HuH-7.5 (cell line): Measurements from ENCODE around the gene LARGE1.

ENCODE experiments used
- DNase-seq: peaks from one replicate; pipeline ENCODE4 v3.0.0; 2011; ENCODE audit warnings: low spot score

The LARGE1 gene

GRCh38 chr22:33913188-33913587, 7.1 kb downstream of the LARGE1 start:
- DNase-seq: no peak

GRCh38 chr22:33909911-33910310, 10.4 kb downstream of the LARGE1 start:
- no peak for DNase-seq

- no peak for DNase-seq
These were observed 11.2 kb downstream of the LARGE1 start for GRCh38 chr22:33909075-33909458.

- no peak for DNase-seq
These were observed 11.9 kb downstream of the LARGE1 start for GRCh38 chr22:33908171-33909074.

- no peak for DNase-seq
These were observed 13.3 kb downstream of the LARGE1 start for GRCh38 chr22:33906954-33907353.

GRCh38 chr22:33906475-33906874, 13.8 kb downstream of the LARGE1 start:
- no peak for DNase-seq

GRCh38 chr22:33903012-33903411, 17.3 kb downstream of the LARGE1 start:
- no peak for DNase-seq

GRCh38 chr22:33902073-33902472, 18.2 kb downstream of the LARGE1 start:
- DNase-seq: no peak

- DNase-seq: no peak
These were observed 22.2 kb downstream of the LARGE1 start for GRCh38 chr22:33898121-33898520.

- DNase-seq: no peak
These were observed 22.8 kb downstream of the LARGE1 start for GRCh38 chr22:33897448-33897835.

GRCh38 chr22:33896575-33897447, 23.5 kb downstream of the LARGE1 start:
- no peak for DNase-seq

- no peak for DNase-seq
These were observed 24.1 kb downstream of the LARGE1 start for GRCh38 chr22:33896154-33896553.

- DNase-seq: no peak
These were observed 24.8 kb downstream of the LARGE1 start for GRCh38 chr22:33895444-33895843.

- no peak for DNase-seq
These were observed 25.8 kb downstream of the LARGE1 start for GRCh38 chr22:33894515-33894914.

GRCh38 chr22:33894036-33894435, 26.2 kb downstream of the LARGE1 start:
- DNase-seq: no peak

GRCh38 chr22:33893512-33893911, 26.8 kb downstream of the LARGE1 start:
- DNase-seq: no peak

GRCh38 chr22:33891992-33892391, 28.3 kb downstream of the LARGE1 start:
- no peak for DNase-seq

GRCh38 chr22:33891455-33891854, 28.8 kb downstream of the LARGE1 start:
- no peak for DNase-seq

GRCh38 chr22:33889748-33890147, 30.5 kb downstream of the LARGE1 start:
- DNase-seq: no peak

- DNase-seq: no peak
These were observed 31.5 kb downstream of the LARGE1 start for GRCh38 chr22:33888821-33889220.

- DNase-seq: no peak
These were observed 33.1 kb downstream of the LARGE1 start for GRCh38 chr22:33887173-33887572.

- no peak for DNase-seq
These were observed 33.6 kb downstream of the LARGE1 start for GRCh38 chr22:33886696-33887095.

GRCh38 chr22:33884829-33885228, 35.4 kb downstream of the LARGE1 start:
- no peak for DNase-seq
